Type B pancreatic cell (in vitro differentiated cells): ENCODE results near the gene SNX5. TPM values are rescaled to one million over a fixed set of nuclear protein-coding genes. Genes with fewer than 3 reads are reported as not detected.

Experiments
- DNase-seq: peaks from one replicate; pipeline ENCODE4 v3.0.0; 2021; ENCODE audit warnings: mixed read lengths; ENCODE audit not compliant: unreplicated experiment; ENCODE audit errors: extremely low spot score
- H3K27ac Mint-ChIP-seq: 2 replicates; pipeline ENCODE4 v1.8.0; 2021; ENCODE audit warnings: mild to moderate bottlenecking, mixed read lengths
- H3K27me3 Mint-ChIP-seq: 2 replicates; pipeline ENCODE4 v1.8.0; 2021; ENCODE audit warnings: mixed read lengths
- H3K36me3 Mint-ChIP-seq: 2 replicates; pipeline ENCODE4 v1.8.0; 2021; ENCODE audit warnings: mixed read lengths
- H3K4me1 Mint-ChIP-seq: one replicate; pipeline ENCODE4 v1.8.0; 2021; ENCODE audit warnings: mixed read lengths; ENCODE audit not compliant: unreplicated experiment
- H3K4me3 Mint-ChIP-seq: 2 replicates; pipeline ENCODE4 v1.8.0; 2021; ENCODE audit warnings: mild to moderate bottlenecking, mixed read lengths
- H3K9me3 Mint-ChIP-seq: 2 replicates; pipeline ENCODE4 v1.8.0; 2021; ENCODE audit warnings: mixed read lengths
- total RNA-seq: library from RNA; stranded (reverse); gene quantifications from 2 replicates; pipeline ENCODE4 v1.2.1, GENCODE V29; 2021; ENCODE audit warnings: low replicate concordance
- TF ChIP-seq, protein P1 (sequence below): fragments of 200-600 bp; sonication (generic); conservative IDR thresholded peaks from 2 replicates; pipeline ENCODE4 v1.5.0; 2021; ENCODE audit warnings: antibody characterized with exemption, mild to moderate bottlenecking

Gene SNX5
- total RNA-seq, 1 donor from 2014 or later, result 115 TPM

DNA sequence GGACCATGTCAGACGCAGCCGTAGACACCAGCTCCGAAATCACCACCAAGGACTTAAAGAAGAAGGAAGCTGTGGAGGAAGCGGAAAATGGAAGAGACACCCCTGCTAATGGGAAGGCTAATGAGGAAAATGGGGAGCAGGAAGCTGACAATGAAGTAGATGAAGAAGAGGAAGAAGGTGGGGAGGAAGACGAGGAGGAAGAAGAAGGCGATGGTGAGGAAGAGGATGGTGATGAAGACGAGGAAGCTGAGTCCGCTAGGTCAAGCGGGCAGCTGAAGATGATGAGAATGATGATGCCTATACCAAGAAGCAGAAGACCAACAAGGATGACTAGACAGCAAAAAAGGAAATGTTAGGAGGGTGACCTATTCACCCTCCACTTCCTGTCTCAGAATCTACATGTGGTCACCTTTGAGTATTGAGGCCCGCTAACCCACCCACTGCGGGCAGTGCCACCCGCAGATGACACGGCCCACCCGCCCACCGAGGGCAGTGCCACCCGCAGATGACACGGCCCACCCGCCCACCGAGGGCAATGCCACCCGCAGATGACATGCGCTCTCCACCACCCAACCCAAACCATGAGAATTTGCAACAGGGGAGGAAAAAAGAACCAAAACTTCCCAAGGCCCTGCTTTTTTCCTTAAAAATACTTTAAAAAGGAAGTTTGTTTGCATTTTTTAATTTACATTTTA, 43.5 kb upstream of the SNX5 start:
- H3K4me1 Mint-ChIP-seq, result peaks cover 11% of the 10 kb centered on the region
- no peak overlapping the region for H3K4me3 Mint-ChIP-seq
- TF ChIP-seq, protein P1, sequence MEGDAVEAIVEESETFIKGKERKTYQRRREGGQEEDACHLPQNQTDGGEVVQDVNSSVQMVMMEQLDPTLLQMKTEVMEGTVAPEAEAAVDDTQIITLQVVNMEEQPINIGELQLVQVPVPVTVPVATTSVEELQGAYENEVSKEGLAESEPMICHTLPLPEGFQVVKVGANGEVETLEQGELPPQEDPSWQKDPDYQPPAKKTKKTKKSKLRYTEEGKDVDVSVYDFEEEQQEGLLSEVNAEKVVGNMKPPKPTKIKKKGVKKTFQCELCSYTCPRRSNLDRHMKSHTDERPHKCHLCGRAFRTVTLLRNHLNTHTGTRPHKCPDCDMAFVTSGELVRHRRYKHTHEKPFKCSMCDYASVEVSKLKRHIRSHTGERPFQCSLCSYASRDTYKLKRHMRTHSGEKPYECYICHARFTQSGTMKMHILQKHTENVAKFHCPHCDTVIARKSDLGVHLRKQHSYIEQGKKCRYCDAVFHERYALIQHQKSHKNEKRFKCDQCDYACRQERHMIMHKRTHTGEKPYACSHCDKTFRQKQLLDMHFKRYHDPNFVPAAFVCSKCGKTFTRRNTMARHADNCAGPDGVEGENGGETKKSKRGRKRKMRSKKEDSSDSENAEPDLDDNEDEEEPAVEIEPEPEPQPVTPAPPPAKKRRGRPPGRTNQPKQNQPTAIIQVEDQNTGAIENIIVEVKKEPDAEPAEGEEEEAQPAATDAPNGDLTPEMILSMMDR, result no peak
- H3K36me3 Mint-ChIP-seq, result peaks cover 6% of the 10 kb centered on the region
- no peak for DNase-seq
- H3K9me3 Mint-ChIP-seq, result peaks cover 9% of the 10 kb centered on the region
- no peaks in the 10 kb centered on the region for H3K27me3 Mint-ChIP-seq
- H3K27ac Mint-ChIP-seq, result no peak overlapping the region

DNA sequence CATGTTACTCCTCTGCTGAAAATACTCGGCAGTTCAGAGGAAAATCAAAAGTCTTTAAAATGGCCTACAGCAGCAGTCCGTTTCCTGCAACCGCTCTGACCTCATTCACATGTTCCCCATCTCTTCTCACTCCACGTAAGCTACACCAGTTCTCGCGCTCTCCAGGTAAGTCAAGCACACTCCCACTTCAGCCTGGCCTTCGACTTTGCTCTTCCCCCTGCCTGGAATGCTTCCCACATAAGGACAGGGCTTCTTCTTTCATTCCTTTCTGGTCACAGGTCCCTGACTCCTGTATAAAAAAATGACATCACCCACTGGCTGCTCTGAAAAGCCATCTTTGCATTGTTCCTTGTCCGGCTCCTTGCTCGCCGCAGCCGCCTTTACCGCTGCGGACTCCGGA, 42.9 kb upstream of the SNX5 start:
- H3K4me1 Mint-ChIP-seq, result peaks cover 11% of the 10 kb centered on the region
- H3K36me3 Mint-ChIP-seq, result peaks cover 6% of the 10 kb centered on the region
- DNase-seq, result no peak
- no peaks in the 10 kb centered on the region for H3K27me3 Mint-ChIP-seq
- H3K9me3 Mint-ChIP-seq, result peaks cover 9% of the 10 kb centered on the region
- H3K4me3 Mint-ChIP-seq, result no peak overlapping the region
- H3K27ac Mint-ChIP-seq, result no peak overlapping the region
- TF ChIP-seq, protein P1, result no peak

DNA sequence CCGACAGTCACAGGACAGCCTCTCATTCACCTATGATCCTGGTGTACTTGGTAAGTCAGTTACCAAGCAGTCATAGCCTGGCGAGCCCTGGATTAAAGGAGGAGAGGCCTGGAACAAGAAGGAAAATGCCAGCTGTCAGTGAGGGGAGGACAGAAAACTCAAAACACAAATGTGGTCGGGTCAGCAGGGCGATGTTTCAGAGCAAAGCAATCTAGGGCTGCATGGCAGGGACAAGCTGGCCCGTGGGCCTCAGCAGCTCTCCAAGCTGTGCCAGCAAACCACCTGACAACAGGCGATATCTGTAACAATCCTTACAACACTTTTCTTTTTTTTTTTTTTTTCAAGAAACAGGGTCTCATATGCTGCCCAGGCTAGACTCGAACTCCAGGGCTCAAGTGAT, 40.5 kb upstream of the SNX5 start:
- H3K4me3 Mint-ChIP-seq, result no peak overlapping the region
- peaks cover 9% of the 10 kb centered on the region for H3K9me3 Mint-ChIP-seq
- H3K27me3 Mint-ChIP-seq, result no peaks in the 10 kb centered on the region
- TF ChIP-seq, protein P1, result no peak
- H3K36me3 Mint-ChIP-seq, result peaks cover 6% of the 10 kb centered on the region
- H3K4me1 Mint-ChIP-seq, result peaks cover 27% of the 10 kb centered on the region
- no peak for DNase-seq
- peak overlapping the region; percentile 58 for H3K27ac Mint-ChIP-seq

DNA sequence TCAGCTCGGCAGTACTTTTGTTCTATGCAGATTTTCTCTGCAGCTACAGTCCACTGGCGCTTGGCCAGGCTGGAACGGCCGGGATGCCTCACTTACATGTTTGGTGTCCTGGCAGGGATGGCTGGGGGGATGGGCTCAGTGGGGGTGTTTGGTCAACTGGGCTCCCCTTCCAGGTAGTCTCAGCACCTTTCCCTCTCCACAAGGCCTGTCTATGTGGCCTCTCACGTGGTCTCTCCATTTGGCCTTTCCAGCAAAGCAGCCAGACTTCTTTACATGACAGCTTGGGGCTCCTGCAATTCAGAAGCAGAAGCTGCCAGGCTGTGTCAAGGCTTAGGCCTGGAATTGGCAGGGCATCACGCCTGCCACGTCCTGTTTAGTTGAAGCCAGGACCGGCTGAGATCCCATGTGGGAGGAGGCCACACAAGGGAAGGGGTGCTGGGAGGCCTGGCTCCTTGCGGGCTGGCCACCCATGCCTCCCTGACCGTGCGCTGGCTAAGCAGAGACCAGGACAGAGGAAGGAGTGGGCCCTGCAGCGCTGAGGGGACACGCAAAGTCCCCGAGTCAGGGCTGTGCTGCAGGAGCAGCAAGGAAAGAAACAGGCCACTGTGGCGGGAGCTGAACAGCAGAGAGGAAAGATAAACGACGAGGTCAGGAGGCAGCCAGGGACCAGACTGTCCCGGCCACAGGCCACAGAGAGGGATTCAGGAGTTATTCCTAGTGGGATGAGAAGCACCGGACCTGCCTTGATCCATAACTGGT, 39.1 kb upstream of the SNX5 start:
- TF ChIP-seq, protein P1, result no peak
- Mint-ChIP-seq H3K27me3 (no peaks in the 10 kb centered on the region), H3K36me3 (peaks cover 6% of the 10 kb centered on the region), H3K27ac (no peak overlapping the region), H3K4me1 (peaks cover 27% of the 10 kb centered on the region), H3K9me3 (peaks cover 9% of the 10 kb centered on the region), H3K4me3 (no peak overlapping the region)
- no peak for DNase-seq

DNA sequence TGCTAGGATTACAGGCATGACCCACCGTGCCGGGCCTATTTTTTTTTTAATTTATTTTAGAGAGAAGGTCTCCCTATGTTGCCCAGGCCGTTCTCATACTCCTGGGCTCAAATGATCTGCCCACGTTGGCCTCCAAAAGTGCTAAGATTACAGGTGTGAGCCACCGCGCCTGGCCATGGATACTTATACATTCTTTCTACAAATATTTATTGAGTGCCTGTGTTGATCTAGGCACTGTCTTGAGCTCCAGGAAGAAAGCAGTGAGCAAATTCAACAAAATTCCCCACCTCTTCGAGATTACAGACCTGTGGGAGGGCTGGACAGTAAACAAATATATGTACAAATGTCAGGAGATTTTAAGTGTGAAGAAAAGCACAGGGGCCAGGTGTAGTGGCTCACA, 38.1 kb upstream of the SNX5 start:
- Mint-ChIP-seq H3K4me3 (no peak overlapping the region), H3K27ac (no peak overlapping the region), H3K4me1 (peaks cover 25% of the 10 kb centered on the region), H3K27me3 (no peaks in the 10 kb centered on the region), H3K36me3 (peaks cover 6% of the 10 kb centered on the region), H3K9me3 (peaks cover 8% of the 10 kb centered on the region)
- DNase-seq, result no peak
- TF ChIP-seq, protein P1, result no peak
